Cardiac fibroblast (primary cell): Measurements from ENCODE around the gene ZG16.

Experiments used
- DNase-seq, 2 donors: peaks; one replicate each; pipeline versions ENCODE4 v3.0.0 to v3.0.0-alpha.2; 2010; ENCODE audit warnings: low read depth in 2 of 2
- H3K4me3 ChIP-seq, 2 donors: replicated peaks in 1 of 2; 1 replicate in 1 of 2; 2 replicates in 1 of 2; pipeline ENCODE4 v1.5.1; 2011; ENCODE audit warnings: low read depth in 2 of 2, low read length in 2 of 2, mild to moderate bottlenecking in 2 of 2, moderate library complexity in 1 of 2
- CTCF ChIP-seq: IDR thresholded peaks from one replicate; pipeline ENCODE4 v1.5.1; 2011; ENCODE audit warnings: low read depth, mild to moderate bottlenecking, low read length, inconsistent platforms

The ZG16 gene

DNA sequence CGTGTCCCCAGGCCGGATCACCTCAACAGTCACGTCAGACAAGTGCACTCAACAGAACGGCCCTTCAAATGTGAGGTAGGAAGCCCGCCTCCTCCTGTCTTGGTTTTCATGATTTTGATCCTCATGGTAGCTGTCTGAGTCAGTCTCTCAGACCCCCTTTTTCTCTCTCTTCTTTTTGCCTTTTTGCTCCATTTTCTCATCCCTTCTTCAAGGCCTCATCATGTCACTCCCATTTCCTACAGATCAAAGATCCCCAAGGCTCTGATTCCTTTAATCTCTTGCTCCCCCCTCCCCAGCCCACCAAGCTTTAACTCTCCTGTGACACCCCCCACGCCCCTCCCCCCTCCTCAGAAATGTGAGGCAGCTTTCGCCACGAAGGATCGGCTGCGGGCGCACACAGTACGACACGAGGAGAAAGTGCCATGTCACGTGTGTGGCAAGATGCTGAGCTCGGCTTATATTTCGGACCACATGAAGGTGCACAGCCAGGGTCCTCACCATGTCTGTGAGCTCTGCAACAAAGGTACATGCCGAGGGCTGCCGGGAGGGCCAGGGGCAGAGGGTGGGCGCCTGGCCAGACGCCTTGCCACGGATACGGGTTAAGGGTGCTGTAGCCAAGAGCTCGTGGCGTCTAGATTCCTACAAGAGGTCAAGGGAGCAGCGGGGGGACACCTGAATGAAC lies 30.3 kb downstream of the ZG16 start:
- H3K4me3 ChIP-seq, result peak overlapping the region; percentile 52 to 69
- DNase-seq, result no peak
- TF ChIP-seq CTCF, result no peak

DNA sequence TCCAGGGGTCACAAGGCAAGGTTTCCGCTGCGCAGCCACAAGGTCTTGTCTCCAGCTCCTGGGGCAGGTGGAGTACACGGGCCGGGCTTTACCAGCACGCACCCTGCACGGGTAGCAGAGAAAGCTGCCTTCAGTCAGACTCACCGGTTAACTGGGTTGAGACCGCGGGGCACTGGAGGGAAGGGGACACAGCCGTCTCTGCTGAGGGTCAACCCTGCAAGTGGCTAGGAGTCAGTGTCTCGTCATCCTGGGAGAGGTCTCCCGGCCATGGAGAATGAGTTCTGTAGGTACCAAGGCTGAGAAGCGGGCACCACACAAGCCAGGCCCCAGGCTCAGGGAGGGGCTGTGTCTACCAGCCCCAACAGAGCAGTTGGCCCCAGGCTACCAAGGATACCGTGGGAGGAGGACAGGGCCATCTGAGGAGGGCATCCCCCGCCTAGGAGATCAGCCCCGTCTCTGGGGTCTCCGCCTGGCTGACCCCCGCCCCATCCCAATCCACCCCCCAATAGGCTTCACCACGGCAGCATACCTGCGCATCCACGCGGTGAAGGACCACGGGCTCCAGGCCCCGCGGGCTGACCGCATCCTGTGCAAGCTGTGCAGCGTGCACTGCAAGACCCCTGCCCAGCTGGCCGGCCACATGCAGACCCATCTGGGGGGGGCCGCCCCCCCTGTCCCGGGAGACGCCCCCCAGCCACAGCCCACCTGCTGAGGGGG lies 31.1 kb downstream of the ZG16 start:
- DNase-seq, result no peak
- no peak for TF ChIP-seq CTCF
- peak overlapping the region; percentile 52 to 69 for H3K4me3 ChIP-seq

DNA sequence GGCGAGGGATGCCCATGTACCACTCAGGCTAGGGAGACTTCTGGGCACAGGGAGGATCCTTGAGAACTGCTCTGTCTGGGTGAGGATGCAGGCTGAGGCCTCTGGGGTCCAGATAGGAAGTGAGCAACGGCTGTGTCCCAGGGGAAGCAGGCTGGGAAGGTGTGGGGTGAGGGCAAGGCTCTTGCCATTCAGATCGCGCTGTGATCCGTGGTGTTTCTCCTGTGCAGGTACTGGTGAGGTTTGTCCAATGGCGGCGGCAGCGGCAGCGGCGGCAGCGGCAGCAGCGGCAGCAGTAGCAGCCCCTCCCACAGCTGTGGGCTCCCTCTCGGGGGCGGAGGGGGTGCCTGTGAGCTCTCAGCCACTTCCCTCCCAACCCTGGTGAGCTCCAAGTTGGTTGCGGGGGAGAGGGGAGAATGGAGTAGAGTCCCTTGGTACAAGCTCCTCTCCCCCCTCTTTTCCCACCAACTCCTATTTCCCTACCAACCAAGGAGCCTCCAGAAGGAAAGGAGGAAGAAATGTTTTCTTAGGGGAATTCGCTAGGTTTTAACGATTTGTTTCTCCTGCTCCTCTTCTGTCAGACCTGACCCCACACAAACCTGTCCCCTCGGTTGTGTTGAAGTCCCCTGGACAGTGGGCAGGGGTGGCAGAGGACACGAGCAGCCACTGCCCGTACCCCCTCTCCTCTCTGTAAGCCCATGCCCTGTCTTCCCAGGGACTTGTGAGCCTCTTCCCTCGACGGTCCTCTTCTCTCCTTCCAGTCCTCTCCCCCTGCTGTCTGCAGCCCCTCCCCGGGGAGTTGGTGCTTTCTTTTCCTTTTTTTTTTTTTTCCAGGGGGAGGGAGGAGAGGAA lies 32.0 kb downstream of the ZG16 start:
- H3K4me3 ChIP-seq, result peak overlapping the region in 1 of 2 donors; percentile 28
- DNase-seq, result peak in 1 of 2 donors; percentile 75
- TF ChIP-seq CTCF, result no peak

- H3K4me3 ChIP-seq, result no peak overlapping the region
- TF ChIP-seq CTCF, result no peak
- no peak for DNase-seq
Measured at GRCh38 chr16:29810699-29811169, 32.7 kb downstream of the ZG16 start.

GRCh38 chr16:29811170-29811895 lies 33.3 kb downstream of the ZG16 start:
- peak; percentile 98 to 99 for DNase-seq
- no peak for TF ChIP-seq CTCF
- H3K4me3 ChIP-seq, result peak overlapping the region; percentile 53 to 56

DNA sequence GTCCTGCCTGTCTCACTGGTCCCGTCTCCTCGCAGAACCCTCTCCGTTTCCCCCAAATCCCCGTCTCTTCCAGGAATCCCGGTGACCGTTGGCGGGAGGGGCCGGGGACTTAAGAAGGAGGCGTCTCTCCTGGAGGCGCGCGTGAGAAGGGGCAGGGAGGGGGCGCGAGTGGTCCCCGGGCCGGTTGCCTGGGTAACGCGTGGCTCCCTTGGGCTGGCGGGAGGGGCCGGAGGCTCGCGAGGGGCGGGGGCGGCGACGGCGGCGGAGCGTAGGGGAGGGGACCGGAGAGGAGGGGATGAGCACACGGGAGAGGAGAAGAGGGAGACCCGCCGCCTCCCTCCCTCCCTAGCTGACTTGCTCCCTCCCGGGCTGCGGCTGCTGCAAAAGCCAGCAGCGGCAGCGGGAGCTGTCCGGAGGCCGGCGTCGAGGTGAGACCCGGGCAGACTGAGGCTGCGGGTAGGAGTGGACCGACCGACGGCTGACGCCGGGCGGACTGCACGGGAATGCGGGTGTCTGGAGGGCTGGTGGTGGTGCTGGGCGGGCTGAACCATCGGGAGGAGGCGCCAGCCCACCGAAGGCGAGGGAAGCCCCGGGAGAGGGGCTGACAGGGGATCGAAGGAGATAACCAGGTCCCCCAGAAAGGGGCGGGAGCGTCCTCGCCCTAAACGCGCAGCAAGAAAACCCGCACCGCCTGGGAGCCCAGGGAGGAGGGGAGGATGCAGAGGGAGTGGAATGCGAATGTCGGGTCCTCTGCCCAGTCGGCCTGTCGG lies 34.0 kb downstream of the ZG16 start, which contains the start of gene PRRT2:
TSS of gene PRRT2 (plus strand) at position 298 of the 770 bp plus-strand sequence. CDS start 862 bp downstream, outside the sequence.
- DNase-seq, result peak; percentile 35 to 52
- TF ChIP-seq CTCF, result no peak
- peak within 1 kb of the TSS; percentile 53 to 56 for H3K4me3 ChIP-seq
